ENCODE data around the gene STOM. TPM values are rescaled to one million over a fixed set of nuclear protein-coding genes. Genes with fewer than 3 reads are reported as not detected.
"Not testable (repeated sequence)": the region's sequence is repeated elsewhere in the genome, so short reads cannot be mapped to it uniquely, and the experiment has no call there.

STOM gene
- total RNA-seq, 1 experiment from 2014 or later: 32.8 TPM

- Histone ChIP-seq H3K27me3 (no peaks in the 10 kb centered on the region), H3K27ac (no peak overlapping the region), H3K4me1 (no peaks in the 10 kb centered on the region), H3K9me3 (replicated peaks) (no peaks in the 10 kb centered on the region), H3K4me3 (no peak overlapping the region), H3K36me3 (no peaks in the 10 kb centered on the region)
- DNase-seq: no peak
Measured at GRCh38 chr9:121299467-121300282, 70.4 kb downstream of the STOM start.

GRCh38 chr9:121298689-121299466 lies 71.2 kb downstream of the STOM start:
- no peak for DNase-seq
- Histone ChIP-seq H3K9me3 (replicated peaks) (no peaks in the 10 kb centered on the region), H3K4me1 (no peaks in the 10 kb centered on the region), H3K27ac (no peak overlapping the region), H3K4me3 (no peak overlapping the region), H3K27me3 (no peaks in the 10 kb centered on the region), H3K36me3 (no peaks in the 10 kb centered on the region)

DNA sequence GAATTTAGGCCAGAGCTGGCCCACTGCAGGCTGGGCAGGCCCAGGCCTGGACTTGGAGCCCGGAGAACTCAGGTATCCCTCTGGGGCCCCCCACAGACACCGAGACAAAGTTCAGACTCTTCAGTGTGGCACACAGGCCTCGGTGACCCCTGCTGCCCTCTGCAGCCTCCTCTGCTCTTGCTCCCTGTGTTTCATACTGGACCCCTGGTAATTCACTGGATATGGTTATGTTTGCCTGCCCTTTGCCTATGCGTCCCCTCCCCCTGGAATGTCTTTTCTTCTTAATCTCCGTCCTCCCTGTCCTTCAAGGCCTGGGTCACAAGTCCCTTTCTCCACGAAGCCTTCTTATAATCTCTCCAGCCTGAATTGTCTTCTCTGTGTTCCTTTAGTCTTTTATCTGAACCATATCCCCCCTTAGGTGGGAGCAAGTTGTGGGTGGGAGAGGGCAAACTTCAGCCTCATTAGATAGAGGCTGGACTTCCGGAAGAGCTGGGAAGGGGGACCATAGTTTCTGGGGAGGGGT lies 72.0 kb downstream of the STOM start:
- Histone ChIP-seq H3K27me3 (no peaks in the 10 kb centered on the region), H3K36me3 (no peaks in the 10 kb centered on the region), H3K4me3 (no peak overlapping the region), H3K27ac (no peak overlapping the region), H3K9me3 (replicated peaks) (no peaks in the 10 kb centered on the region), H3K4me1 (no peaks in the 10 kb centered on the region)
- DNase-seq: no peak

- no peaks in the 10 kb centered on the region for H3K27me3 ChIP-seq
- no peaks in the 10 kb centered on the region for H3K4me1 ChIP-seq
- H3K36me3 ChIP-seq: no peaks in the 10 kb centered on the region
- DNase-seq: no peak
- H3K27ac ChIP-seq: no peak overlapping the region
- H3K9me3 ChIP-seq (replicated peaks): no peaks in the 10 kb centered on the region
- no peak overlapping the region for H3K4me3 ChIP-seq
Measured at GRCh38 chr9:121297389-121297788, 72.7 kb downstream of the STOM start.

DNA sequence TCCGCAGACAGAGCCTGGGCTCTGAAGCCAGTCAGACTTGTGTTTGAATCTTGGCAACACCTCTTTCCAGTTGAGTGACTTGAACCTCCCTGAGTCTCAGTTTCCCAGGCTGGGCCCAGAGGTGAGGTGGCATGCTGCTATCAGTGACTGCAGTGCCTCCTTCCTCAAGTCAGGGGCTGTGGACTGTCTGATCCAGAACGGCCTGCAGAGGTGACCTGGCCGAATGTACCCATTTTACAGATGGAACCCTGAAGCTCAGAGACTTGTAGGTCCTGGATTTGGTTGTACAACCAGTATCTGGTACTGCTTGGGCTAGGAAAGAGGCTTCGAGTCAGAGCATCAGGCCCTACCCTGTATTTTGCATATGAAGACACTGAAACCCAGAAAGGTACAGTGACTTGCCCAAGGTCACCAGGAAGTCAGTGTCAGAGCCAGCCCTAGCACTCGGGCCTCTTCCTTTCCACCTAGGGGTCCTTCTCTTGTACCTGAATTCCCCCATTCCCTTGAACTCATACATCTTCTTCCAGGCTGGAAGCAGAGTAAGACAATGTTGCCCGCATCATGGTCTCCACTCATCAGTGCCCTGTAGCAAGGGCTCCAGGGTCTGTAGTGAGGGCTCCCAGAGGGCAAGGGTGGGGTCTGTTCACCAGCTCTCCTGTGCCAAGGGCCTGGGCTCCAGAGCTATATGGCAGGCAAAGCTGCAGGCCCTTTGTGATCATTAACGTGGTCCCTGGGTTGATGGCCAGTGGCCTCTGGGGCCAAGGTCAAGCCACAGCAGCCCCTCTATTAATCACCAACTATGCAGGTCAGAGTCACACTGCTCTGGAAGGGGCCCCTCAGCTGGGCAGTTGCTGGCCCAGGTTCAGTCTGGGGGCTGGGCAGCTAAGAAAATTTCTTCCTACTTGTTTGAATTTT lies 73.6 kb downstream of the STOM start:
- Histone ChIP-seq H3K36me3 (no peaks in the 10 kb centered on the region), H3K4me1 (no peaks in the 10 kb centered on the region), H3K27me3 (no peaks in the 10 kb centered on the region), H3K9me3 (replicated peaks) (no peaks in the 10 kb centered on the region), H3K4me3 (no peak overlapping the region), H3K27ac (no peak overlapping the region)
- no peak for DNase-seq

- no peak for DNase-seq
- Histone ChIP-seq H3K4me1 (no peaks in the 10 kb centered on the region), H3K27ac (no peak overlapping the region), H3K27me3 (no peaks in the 10 kb centered on the region), H3K36me3 (no peaks in the 10 kb centered on the region), H3K4me3 (no peak overlapping the region), H3K9me3 (replicated peaks) (no peaks in the 10 kb centered on the region)
Measured at GRCh38 chr9:121295662-121296191, 74.3 kb downstream of the STOM start.

GRCh38 chr9:121294866-121295661 lies 75.0 kb downstream of the STOM start:
- H3K36me3 ChIP-seq: no peaks in the 10 kb centered on the region
- no peak for DNase-seq
- no peaks in the 10 kb centered on the region; the same call in 1 of the 2 replicates for H3K4me1 ChIP-seq
- H3K27ac ChIP-seq: no peak overlapping the region
- H3K9me3 ChIP-seq (replicated peaks): no peaks in the 10 kb centered on the region
- H3K4me3 ChIP-seq: no peak overlapping the region
- H3K27me3 ChIP-seq: no peaks in the 10 kb centered on the region

- no peaks in the 10 kb centered on the region for H3K27me3 ChIP-seq
- no peaks in the 10 kb centered on the region for H3K9me3 ChIP-seq (replicated peaks)
- H3K36me3 ChIP-seq: no peaks in the 10 kb centered on the region
- no peak for DNase-seq
- H3K4me1 ChIP-seq: peaks cover 6% of the 10 kb centered on the region
- no peak overlapping the region for H3K27ac ChIP-seq
- H3K4me3 ChIP-seq: no peak overlapping the region
Measured at GRCh38 chr9:121294151-121294743, 75.8 kb downstream of the STOM start.

GRCh38 chr9:121292801-121293241 lies 77.2 kb downstream of the STOM start:
- H3K36me3 ChIP-seq: no peaks in the 10 kb centered on the region
- peaks cover 20% of the 10 kb centered on the region for H3K4me1 ChIP-seq
- H3K9me3 ChIP-seq (replicated peaks): no peaks in the 10 kb centered on the region
- no peak for DNase-seq
- no peak overlapping the region for H3K4me3 ChIP-seq
- no peak overlapping the region for H3K27ac ChIP-seq
- H3K27me3 ChIP-seq: no peaks in the 10 kb centered on the region

GRCh38 chr9:121292051-121292450 lies 78.0 kb downstream of the STOM start:
- Histone ChIP-seq H3K27ac (no peak overlapping the region), H3K9me3 (replicated peaks) (no peaks in the 10 kb centered on the region), H3K4me1 (peaks cover 27% of the 10 kb centered on the region), H3K36me3 (no peaks in the 10 kb centered on the region), H3K27me3 (no peaks in the 10 kb centered on the region), H3K4me3 (no peak overlapping the region)
- no peak for DNase-seq

GRCh38 chr9:121291536-121291935 lies 78.5 kb downstream of the STOM start:
- DNase-seq; H3K4me3 ChIP-seq; H3K9me3 ChIP-seq (replicated peaks); H3K36me3 ChIP-seq; H3K27ac ChIP-seq; H3K27me3 ChIP-seq: not testable (repeated sequence)
- H3K4me1 ChIP-seq: peaks cover 28% of the 10 kb centered on the region

DNA sequence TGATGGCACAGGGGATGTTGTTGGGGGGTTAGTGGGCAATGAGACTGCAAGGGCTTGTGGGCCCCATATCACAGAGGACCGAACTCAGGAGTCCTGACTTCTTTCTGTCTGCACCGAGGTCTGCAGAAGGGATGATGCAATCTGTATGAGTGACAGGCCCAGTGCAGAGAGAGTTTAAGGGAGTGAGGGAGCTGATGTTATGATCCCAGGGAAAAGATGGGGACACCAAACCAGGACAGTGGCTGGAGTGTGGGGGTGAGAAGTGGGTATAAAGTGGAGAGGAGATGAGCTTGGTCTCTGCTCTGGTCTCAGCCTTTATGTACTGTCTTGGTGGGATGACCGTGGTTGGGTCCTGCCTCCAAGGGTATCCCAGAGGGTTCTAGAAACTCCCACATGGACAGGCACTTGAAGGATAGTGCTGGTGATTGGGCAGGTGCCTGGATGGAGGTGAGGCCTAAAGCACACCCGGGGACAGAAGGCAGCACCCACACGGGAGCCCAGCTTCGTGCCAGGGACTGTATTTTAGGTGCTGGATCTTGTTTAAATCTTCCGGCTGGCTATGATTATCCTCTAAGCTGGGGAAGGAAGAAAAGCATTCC lies 80.2 kb downstream of the STOM start:
- Histone ChIP-seq H3K4me3 (no peak overlapping the region), H3K36me3 (no peaks in the 10 kb centered on the region), H3K27ac (peak overlapping the region; percentile 70), H3K4me1 (peaks cover 41% of the 10 kb centered on the region), H3K27me3 (no peaks in the 10 kb centered on the region), H3K9me3 (replicated peaks) (no peaks in the 10 kb centered on the region)
- no peak for DNase-seq

Measured in SJCRH30 (cell line).